Measurements from ENCODE around the gene GNPDA1.

Gene GNPDA1

DNA sequence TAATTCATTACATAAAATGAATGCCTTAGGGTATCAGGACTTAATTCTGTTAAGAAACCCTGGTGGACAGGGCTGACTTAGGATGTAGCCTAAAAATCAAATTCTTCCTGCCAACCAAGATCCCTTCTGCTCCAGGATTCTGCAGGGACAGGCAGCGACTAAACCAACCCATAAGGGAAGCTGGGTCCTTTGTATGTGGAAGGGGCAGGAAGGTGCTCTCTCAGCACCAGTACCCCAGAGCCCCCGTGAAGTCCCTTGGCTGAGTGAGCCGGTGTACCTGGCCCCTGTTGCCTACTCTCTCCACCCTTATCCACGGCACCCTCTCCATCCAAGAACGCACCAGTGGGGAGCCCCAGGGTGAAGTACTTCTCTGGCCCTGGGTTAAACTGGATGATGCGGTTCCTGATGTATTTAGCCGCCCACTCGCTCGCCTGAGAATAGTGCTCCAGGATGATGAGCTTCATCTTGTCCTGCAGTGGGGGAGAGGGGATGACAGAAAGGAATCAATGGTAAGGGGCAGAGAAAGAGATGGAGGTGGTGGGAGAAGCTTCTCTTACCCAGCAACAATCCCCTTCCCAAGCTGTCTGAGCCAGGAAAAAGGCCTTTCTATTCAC, 1.1 kb downstream of the GNPDA1 start:
- no peak for DNase-seq (ENCODE audit: extremely low read depth, low read depth)
- TF ChIP-seq, protein P1, sequence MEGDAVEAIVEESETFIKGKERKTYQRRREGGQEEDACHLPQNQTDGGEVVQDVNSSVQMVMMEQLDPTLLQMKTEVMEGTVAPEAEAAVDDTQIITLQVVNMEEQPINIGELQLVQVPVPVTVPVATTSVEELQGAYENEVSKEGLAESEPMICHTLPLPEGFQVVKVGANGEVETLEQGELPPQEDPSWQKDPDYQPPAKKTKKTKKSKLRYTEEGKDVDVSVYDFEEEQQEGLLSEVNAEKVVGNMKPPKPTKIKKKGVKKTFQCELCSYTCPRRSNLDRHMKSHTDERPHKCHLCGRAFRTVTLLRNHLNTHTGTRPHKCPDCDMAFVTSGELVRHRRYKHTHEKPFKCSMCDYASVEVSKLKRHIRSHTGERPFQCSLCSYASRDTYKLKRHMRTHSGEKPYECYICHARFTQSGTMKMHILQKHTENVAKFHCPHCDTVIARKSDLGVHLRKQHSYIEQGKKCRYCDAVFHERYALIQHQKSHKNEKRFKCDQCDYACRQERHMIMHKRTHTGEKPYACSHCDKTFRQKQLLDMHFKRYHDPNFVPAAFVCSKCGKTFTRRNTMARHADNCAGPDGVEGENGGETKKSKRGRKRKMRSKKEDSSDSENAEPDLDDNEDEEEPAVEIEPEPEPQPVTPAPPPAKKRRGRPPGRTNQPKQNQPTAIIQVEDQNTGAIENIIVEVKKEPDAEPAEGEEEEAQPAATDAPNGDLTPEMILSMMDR (IDR thresholded peaks at IDR 0.05; ENCODE audit: low read depth, low read length, missing control alignments) = no peak
- H3K4me3 ChIP-seq (replicated peaks; ENCODE audit: low read depth, low read length) = peak overlapping the region; percentile 85

DNA sequence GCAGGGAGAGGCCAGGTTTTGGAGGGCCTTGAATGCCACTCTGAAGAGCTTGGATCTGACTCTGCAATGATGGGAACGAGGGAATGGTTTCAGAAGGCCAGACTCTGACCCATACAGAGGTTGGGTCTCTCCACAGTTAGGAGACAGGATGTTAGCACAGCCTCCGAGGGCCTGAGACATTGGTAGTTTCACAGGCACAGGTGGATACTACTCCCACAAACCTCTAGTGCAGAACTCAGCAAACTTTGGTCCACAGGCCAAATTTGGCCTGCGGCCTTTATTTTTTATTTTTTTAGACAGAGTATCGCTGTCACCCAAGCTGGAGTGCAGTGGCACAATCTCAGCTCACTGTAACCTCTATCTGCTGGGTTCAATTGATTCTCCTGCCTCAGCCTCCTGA, 2.9 kb downstream of the GNPDA1 start:
- TF ChIP-seq, protein P1 (IDR thresholded peaks at IDR 0.05; ENCODE audit: low read depth, low read length, missing control alignments) = no peak

DNA sequence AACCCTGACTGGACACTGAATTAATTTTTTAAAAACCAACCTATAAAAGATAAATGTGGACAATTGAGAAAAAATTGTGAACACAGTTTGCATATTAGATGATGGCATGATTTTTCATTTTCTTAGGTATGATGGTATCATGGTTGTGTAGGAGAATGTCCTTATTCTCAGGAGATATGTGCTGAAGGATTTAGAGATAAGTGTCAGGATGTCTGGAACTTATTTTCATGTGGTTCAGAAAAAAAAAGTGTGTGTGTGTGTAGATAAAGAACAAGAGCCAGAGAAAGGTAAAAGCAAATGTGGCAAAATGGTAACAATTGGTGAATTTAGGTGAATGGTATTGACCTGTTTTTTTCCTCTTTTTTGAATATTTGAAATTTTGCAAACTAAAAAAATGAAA, 4.0 kb downstream of the GNPDA1 start:
- TF ChIP-seq, protein P1 (IDR thresholded peaks at IDR 0.05; ENCODE audit: low read depth, low read length, missing control alignments) = no peak
- no peak for DNase-seq (ENCODE audit: extremely low read depth, low read depth)
- H3K4me3 ChIP-seq (replicated peaks; ENCODE audit: low read depth, low read length) = no peak overlapping the region

More for the DNA sequence above, 2.9 kb downstream of the GNPDA1 start:
- no peak overlapping the region for H3K4me3 ChIP-seq (replicated peaks; ENCODE audit: low read depth, low read length)
- no peak for DNase-seq (ENCODE audit: extremely low read depth, low read depth)

DNA sequence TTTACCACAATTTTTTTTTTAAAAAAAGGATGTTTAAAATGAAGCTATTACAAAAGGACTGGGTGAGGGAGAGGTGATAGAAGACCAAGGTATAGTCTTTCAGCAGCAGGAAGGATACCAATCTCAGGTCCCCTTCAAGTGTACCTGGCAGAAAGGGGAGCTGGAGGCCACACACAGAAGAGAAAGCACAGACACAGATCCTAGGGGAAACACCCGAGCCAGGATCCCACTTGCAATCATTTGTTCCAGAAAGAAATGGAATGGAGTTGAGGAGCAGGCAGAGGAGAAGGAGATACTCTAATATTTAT, 5.6 kb downstream of the GNPDA1 start:
- no peak for DNase-seq (ENCODE audit: extremely low read depth, low read depth)
- TF ChIP-seq, protein P1 (IDR thresholded peaks at IDR 0.05; ENCODE audit: low read depth, low read length, missing control alignments) = no peak
- no peak overlapping the region for H3K4me3 ChIP-seq (replicated peaks; ENCODE audit: low read depth, low read length)

DNA sequence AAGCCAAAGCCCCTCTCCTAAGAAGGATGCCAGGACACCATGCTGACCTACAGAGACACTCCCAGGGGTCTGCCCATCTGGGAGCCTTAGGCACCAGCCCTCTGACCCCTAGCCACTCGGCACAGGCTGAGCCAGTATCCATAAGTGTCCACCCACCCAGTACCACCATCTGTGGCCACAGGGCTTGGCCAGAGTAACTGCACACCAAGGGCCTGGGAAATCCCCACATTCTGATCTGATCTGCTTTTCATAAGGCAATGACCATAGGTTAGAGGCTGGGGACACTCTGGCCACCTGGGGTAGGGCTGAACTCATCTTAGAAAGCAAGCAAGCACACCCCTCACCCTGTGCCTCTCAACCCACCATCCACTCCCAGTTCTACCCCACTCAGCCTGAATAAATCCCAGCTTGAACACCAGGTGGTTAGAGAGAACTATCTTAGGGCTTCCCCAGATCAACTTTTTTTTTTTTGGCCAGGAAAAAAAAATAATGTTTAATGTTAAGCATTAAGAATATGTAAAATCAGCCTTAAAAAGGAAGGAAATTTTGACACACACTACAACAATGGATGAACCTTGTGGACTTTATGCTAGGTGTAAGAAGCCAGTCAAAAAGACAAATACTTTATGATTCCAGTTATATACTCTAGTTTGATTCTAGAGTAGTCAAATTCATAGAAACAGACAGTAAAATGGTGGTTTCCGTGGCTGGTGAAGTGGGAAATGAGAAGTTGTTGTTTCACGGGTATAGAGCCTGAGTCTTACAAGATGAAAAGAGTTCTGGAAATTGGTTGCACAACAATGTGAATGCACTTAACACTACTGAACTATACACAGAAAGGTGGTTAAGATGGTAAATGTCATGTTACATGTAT, 6.2 kb downstream of the GNPDA1 start:
- TF ChIP-seq, protein P1 (IDR thresholded peaks at IDR 0.05; ENCODE audit: low read depth, low read length, missing control alignments) = no peak
- no peak for DNase-seq (ENCODE audit: extremely low read depth, low read depth)
- H3K4me3 ChIP-seq (replicated peaks; ENCODE audit: low read depth, low read length) = no peak overlapping the region

DNA sequence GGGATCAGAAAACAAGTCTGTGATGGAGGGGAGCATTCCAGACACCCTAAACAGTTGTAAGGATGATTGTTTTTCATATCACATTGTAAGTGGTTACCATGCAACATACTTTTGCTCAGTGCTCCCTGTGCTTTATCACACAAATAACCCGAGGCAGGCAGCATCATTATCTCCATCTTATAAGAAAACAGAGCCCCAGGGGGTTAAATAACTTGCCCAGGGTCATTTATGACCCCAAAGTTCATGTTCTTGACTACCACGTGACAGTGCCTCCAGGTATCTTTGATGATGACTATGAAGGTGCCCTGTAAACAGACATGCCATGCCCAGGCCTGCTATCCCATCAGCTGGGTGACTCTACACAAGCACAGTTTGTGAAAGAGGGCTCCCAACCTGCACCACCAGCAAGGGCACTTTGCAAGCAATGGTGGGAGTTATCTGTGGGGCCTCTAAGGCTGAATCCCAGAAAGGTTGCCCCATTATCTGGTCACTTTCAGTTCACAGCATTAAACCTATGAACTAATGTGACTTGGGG, 9.5 kb downstream of the GNPDA1 start:
- no peak overlapping the region for H3K4me3 ChIP-seq (replicated peaks; ENCODE audit: low read depth, low read length)
- TF ChIP-seq, protein P1 (IDR thresholded peaks at IDR 0.05; ENCODE audit: low read depth, low read length, missing control alignments) = no peak
- no peak for DNase-seq (ENCODE audit: extremely low read depth, low read depth)

Data from HFF-Myc (cell line).